Measurements from ENCODE around the gene FNDC3B. TPM values are rescaled to one million over a fixed set of nuclear protein-coding genes. Genes with fewer than 3 reads are reported as not detected.

FNDC3B gene
- total and polyA plus RNA-seq, 2 donors from 2014 or later, result 11.8 to 185 TPM

GRCh38 chr3:172070269-172070668 is 30.9 kb downstream of the FNDC3B start:
- DNase-seq (peak in 1 of 5 donors; percentile 47), FAIRE-seq (no peak)
- H3K27ac ChIP-seq (ENCODE audit: low read depth in 2 of 2, low read length in 2 of 2), result no peak overlapping the region
- no peaks in the 10 kb centered on the region for H3K36me3 ChIP-seq (ENCODE audit: control insufficient read depth in 2 of 3, insufficient read depth in 3 of 3, low read length in 3 of 3)
- TF ChIP-seq CTCF (IDR thresholded peaks at IDR 0.05; ENCODE audit: borderline replicate concordance, extremely low read depth, insufficient read depth), result no peak
- H3K9me3 ChIP-seq (ENCODE audit: control insufficient read depth in 2 of 3, insufficient read depth in 1 of 3, low read length in 3 of 3), result no peaks in the 10 kb centered on the region
- H3K4me1 ChIP-seq (ENCODE audit: control insufficient read depth in 2 of 3, insufficient read depth in 2 of 3, low read depth in 1 of 3, low read length in 3 of 3), result peaks cover 9 to 50% (median 43%) of the 10 kb centered on the region in 3 donors
- no peaks in the 10 kb centered on the region for H3K27me3 ChIP-seq (ENCODE audit: control insufficient read depth, insufficient read depth, low read length)
- H3K9ac ChIP-seq (ENCODE audit: low read length in 3 of 3), result peak overlapping the region in 1 of 3 donors; percentile 10
- intact Hi-C loops (cut with DNase I), result no loop called here
- no peak overlapping the region for H3K4me3 ChIP-seq (ENCODE audit: low read length in 3 of 3)

- no peak overlapping the region for H3K27ac ChIP-seq (ENCODE audit: low read depth in 2 of 2, low read length in 2 of 2)
- no peak overlapping the region for H3K9ac ChIP-seq (ENCODE audit: low read length in 3 of 3)
- no peaks in the 10 kb centered on the region for H3K27me3 ChIP-seq (ENCODE audit: control insufficient read depth, insufficient read depth, low read length)
- FAIRE-seq (no peak), DNase-seq (no peak)
- H3K36me3 ChIP-seq (ENCODE audit: control insufficient read depth in 2 of 3, insufficient read depth in 3 of 3, low read length in 3 of 3), result no peaks in the 10 kb centered on the region
- H3K4me1 ChIP-seq (ENCODE audit: control insufficient read depth in 2 of 3, insufficient read depth in 2 of 3, low read depth in 1 of 3, low read length in 3 of 3), result peaks cover 6 to 45% (median 39%) of the 10 kb centered on the region in 3 donors
- no peak overlapping the region for H3K4me3 ChIP-seq (ENCODE audit: low read length in 3 of 3)
- intact Hi-C loops (cut with DNase I), result no loop called here
- no peaks in the 10 kb centered on the region for H3K9me3 ChIP-seq (ENCODE audit: control insufficient read depth in 2 of 3, insufficient read depth in 1 of 3, low read length in 3 of 3)
- TF ChIP-seq CTCF (IDR thresholded peaks at IDR 0.05; ENCODE audit: borderline replicate concordance, extremely low read depth, insufficient read depth), result no peak
Observed at GRCh38 chr3:172070802-172071201, 31.4 kb downstream of the FNDC3B start.

GRCh38 chr3:172071780-172072330 is 32.5 kb downstream of the FNDC3B start:
- Histone ChIP-seq H3K4me1 (ENCODE audit: control insufficient read depth in 2 of 3, insufficient read depth in 2 of 3, low read depth in 1 of 3, low read length in 3 of 3) (peaks cover 0 to 36% (median 31%) of the 10 kb centered on the region in 3 donors), H3K36me3 (ENCODE audit: control insufficient read depth in 2 of 3, insufficient read depth in 3 of 3, low read length in 3 of 3) (no peaks in the 10 kb centered on the region), H3K27me3 (ENCODE audit: control insufficient read depth, insufficient read depth, low read length) (no peaks in the 10 kb centered on the region), H3K27ac (ENCODE audit: low read depth in 2 of 2, low read length in 2 of 2) (no peak overlapping the region), H3K4me3 (ENCODE audit: low read length in 3 of 3) (no peak overlapping the region), H3K9me3 (ENCODE audit: control insufficient read depth in 2 of 3, insufficient read depth in 1 of 3, low read length in 3 of 3) (no peaks in the 10 kb centered on the region), H3K9ac (ENCODE audit: low read length in 3 of 3) (no peak overlapping the region)
- TF ChIP-seq CTCF (IDR thresholded peaks at IDR 0.05; ENCODE audit: borderline replicate concordance, extremely low read depth, insufficient read depth), result no peak
- intact Hi-C loops (cut with DNase I), result no loop called here
- DNase-seq (no peak), FAIRE-seq (no peak)

- H3K9me3 ChIP-seq (ENCODE audit: control insufficient read depth in 2 of 3, insufficient read depth in 1 of 3, low read length in 3 of 3), result no peaks in the 10 kb centered on the region
- peaks cover 0 to 31% (median 27%) of the 10 kb centered on the region in 3 donors for H3K4me1 ChIP-seq (ENCODE audit: control insufficient read depth in 2 of 3, insufficient read depth in 2 of 3, low read depth in 1 of 3, low read length in 3 of 3)
- H3K9ac ChIP-seq (ENCODE audit: low read length in 3 of 3), result no peak overlapping the region
- DNase-seq, result no peak
- no peaks in the 10 kb centered on the region for H3K27me3 ChIP-seq (ENCODE audit: control insufficient read depth, insufficient read depth, low read length)
- H3K4me3 ChIP-seq (ENCODE audit: low read length in 3 of 3), result no peak overlapping the region
- no peak for FAIRE-seq
- intact Hi-C loops (cut with DNase I), result no loop called here
- peak overlapping the region in 1 of 2 donors; percentile 73 for H3K27ac ChIP-seq (ENCODE audit: low read depth in 2 of 2, low read length in 2 of 2)
- no peaks in the 10 kb centered on the region for H3K36me3 ChIP-seq (ENCODE audit: control insufficient read depth in 2 of 3, insufficient read depth in 3 of 3, low read length in 3 of 3)
- TF ChIP-seq CTCF (IDR thresholded peaks at IDR 0.05; ENCODE audit: borderline replicate concordance, extremely low read depth, insufficient read depth), result no peak
Observed at GRCh38 chr3:172072543-172072942, 33.2 kb downstream of the FNDC3B start.
